ENCODE measurements around the gene RAD9B.
"Not testable (repeated sequence)": the region's sequence is repeated elsewhere in the genome, so short reads cannot be mapped to it uniquely, and the experiment has no call there.

Gene RAD9B

DNA sequence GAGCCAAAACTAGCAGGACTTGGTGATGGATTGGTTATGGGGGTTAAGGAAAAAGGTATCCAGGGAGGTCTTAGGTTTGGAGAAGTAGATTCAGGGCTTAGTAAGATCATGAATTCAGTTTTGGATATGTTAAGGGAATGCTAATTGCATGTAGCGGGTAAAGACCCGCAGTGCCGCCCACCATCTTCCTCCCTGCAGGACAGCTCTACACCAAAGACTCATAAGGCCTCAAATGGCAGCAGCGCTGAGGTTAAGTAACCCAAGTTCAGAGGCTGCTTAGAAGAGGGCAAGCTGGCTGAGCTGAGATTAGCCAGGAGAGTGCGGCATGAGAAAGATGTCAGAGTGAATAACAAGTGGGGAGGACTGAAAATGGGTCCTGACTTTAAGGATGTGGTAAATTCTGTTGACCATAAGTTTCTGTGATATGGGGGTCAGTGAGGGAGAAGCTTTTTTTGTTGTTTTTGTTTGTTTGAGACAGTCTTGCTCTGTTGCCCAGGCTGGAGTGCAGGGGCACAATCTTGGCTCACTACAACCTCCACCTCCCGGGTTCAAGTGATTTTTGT is 26.2 kb downstream of the RAD9B start:
- no peak for DNase-seq

DNA sequence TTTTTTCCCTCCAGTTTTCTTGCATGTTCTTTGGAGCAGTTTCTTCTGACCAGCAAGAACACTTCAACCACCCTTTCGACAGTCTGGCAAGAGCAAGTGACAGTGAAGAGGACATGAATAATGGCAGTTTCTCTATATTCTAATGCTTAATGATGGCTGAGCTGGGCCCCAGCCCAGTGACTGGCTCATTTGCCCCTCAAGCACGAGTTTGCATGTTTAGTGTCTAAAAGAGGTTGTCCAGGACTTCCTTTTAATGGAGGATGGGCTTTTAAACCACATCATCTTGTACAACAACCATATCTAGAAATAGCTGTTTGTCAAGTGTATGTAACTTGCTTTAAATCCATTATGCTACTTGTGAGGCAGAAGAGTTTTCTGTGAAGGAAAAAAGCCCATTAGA is 28.4 kb downstream of the RAD9B start:
- DNase-seq: no peak

DNA sequence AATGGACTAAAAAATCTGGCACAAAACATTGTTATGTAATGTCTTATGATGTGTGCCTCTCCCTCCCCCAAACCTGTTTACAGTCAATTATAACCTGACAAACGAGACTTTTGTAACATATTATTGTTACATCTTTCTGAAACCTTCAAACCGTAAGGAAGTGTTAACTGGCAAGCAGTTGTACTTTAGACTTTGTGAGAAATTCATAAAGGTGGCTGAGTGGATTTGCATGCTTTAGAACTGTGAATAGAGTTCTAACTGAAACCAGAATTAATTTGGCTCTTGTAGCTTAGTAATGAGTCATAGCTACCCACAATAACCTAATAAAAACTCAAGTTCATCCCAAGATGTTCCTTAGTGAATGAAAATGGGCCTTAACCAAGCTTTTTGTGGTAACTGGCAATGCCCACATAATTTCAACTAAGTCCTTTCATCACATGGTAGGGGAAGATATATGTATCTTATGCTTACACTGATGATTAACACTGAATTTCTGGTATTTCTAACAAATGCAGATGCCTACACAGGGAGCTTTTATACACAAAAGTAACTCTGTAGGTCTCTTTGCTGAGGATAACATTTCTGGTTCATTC is 29.7 kb downstream of the RAD9B start:
- DNase-seq: no peak

DNA sequence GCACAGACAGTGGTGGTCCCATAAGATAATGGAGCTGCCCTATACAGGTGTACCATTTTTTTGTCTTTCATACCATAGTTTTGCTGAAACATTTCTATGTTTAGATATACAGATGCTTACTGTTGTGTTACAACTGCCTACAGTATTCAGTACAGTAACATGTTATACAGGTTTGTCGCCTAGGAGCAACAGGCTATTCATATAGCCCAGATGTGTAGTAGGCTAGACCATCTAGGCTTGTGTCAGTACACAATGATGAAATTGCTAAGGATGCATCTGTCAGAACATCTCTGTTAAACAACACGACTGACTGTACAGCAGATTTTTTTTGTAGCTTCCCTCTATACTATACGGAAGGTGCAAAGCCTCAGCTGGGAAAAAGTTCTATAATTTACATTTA is 30.5 kb downstream of the RAD9B start:
- no peak for DNase-seq

DNA sequence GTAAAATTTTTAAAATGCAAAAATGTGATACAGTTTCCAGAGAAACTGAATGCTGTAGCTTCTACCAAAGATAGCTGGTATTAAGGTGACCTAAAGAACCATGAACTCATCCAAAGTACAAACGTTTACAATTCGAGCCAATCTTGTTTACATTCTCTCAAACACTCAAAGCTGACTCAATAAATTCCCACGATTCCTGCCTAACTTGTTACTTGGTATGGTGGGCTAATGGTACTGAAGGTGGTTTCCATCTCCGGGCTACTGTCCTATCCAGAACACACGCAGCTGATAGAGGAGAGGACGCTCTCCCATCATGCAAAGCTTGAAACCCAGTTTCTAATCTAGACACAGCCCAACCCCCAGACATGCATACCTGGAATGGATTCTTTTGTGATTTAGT is 31.5 kb downstream of the RAD9B start:
- DNase-seq: no peak

DNA sequence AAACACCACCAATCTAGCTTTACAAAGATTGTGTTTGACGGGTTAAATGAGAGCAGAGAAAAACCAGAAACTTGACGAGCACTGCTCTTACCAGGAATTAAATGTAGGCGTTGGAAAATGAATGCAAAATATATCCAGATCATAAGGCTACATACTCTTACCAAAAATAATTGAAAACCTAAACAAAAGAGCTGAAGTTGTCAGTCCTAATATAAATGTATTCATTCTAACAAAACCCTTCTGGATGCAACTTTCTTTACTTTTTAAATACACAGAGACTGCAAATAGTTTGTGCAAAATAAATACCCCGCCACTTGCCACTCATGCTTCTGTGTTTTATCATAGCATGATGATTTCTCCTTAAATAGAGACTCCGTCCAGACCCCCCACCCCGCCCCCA is 32.7 kb downstream of the RAD9B start:
- no peak for DNase-seq

DNA sequence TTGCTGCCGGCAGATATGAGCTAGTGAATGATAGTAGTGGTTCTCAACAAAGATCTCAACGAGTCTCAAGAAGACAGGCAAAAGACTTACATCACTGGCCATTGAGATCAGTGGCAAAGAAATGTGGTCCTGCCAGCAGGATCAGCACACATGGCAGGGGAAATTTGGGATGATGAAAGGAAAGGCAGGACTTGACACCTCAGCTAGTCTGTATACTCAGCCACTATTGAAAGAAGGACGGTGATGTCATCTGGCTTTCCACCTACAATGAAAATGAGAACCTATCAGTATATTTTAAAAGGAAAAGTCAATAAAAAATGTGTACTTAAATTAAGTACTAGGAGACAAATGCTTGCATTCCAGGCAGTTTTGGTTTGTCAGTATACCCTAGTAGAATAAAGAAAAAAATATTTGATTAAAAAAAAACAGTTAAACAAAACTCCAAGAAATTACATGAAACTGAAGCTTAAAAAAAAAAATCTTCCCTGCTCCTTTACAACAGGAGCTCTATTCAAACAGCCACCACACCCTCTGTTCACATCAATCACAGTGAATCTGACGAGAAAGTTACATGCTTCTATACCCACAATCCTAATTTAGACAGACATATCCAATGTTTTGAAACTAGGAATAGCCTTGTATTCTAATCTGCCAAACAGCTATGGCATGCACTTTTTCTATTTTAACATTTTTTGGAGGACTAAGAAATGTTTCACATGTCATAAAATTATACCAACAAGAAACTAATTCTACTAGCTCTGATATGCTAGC is 34.9 kb downstream of the RAD9B start:
- DNase-seq: no peak

DNA sequence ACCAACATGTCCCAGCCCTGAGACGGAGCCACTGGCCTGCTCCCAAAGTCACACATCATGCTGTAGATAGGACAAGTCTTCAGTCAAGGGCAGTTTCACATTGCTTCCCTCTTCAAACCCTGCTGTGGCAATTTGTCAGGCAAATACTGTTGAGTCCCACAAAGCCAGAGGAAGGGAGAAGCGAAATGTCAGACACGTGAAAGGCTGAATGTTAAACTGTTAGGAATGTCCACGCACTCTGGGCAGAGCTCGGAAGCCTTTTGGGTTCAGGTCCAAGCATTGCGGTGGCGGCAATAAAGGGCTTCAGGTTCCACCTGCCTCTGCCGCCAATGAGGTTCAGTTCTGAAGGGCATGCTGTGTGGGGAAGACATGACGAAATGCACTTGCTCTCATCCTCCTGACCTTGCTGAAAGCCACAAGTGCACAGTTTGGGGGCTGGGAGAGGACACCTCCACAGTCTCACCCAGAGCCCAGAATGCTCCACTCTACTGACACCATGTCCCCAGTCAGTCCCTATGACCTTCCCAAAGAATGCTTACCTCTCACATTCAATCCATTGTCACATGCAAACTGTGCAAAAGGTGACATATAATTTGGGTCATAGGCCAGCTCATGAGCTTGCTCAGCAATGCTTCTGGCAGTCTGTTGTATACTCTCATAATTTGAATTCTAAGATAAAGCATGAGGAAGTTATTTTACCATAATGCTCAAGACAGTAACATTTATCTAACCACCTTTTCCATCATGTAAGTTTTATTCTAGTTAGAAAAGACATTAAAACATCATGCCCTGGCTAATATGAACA is 35.7 kb downstream of the RAD9B start:
- DNase-seq: no peak

DNA sequence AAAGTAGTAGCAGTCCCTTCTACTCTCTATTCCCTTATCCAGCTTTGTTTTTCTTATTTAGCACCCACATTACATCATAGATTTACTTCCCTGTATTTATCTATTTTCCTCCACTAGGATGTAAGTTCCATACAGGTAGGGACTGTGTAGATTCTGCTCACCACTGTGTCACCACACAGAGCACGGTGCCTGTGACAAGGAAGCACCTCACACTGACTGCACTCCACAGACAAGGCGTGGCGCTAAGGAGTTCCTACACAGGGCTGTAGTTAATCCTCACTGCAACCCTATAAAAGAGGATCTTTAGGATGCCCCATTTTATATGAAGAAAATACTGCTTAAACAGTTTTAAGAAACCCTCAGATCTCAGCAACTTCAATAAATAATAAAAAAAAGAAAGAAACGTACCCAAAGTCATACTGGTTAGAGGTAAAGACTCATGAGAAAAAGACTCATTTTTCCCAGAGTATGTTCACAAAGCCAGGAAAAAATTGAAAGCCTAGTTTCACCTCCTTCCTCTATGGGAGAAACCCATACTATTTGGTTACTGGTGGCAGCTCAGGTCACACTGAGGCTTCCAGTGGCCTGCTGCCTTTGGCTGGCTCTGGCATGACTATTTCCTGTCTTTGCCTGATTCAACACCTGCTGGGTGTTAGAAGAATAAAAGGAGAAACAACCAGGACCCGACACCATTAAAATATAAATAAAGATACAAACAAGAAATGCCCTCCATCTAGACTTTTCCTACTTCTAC is 36.9 kb downstream of the RAD9B start:
- no peak for DNase-seq

DNA sequence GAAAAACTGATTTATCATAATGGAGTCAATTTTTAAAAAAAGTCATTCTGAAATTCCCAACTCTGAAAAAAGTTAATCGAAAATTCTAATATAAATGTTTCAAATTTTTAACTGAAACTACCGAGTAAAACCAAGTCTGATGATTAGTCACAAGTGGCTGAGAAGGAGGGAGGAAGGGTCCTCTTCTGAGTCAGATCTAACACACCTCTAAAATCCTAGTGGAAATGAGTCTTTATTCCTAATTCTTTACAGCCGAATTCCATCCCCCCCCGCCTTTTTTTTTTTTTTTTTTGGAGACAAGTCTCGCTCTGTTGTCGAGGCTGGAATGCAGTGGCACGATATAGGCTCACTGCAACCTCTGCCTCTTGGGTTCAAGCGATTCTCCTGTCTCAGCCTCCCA is 37.9 kb downstream of the RAD9B start:
- DNase-seq: no peak

DNA sequence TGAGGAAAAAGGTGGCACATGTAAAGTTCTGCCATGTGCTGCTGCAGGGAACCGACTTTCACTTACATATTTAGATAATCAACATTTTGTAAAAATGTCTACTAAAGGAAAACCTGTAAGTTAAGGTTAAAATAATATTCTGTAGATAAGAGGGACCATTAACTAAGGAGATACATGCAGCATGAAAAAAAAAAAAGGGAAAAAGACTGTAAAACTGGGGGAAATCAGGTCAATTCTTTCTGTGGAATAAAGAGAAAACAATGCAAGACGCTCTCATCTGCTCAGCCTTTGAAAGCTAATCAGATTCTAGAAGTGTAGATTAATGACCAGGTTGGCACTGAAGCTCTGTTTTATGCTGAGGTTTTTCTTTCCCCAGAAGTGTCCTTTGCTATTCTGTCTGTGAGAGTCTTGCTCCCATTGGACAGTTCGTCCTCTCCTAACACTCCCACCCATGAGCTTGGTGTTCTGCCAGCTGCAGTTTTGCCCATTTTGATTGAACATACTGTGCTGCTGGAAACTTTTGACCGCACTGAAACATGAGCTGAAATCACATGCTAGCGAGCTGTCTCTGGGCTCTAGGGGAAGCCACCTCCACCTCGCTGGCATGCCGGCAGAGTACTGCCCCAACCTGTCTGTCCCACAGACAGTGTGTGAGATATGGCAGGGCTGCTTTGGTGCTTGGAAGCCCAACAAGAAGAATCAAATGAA is 41.3 kb downstream of the RAD9B start:
- DNase-seq: no peak

DNA sequence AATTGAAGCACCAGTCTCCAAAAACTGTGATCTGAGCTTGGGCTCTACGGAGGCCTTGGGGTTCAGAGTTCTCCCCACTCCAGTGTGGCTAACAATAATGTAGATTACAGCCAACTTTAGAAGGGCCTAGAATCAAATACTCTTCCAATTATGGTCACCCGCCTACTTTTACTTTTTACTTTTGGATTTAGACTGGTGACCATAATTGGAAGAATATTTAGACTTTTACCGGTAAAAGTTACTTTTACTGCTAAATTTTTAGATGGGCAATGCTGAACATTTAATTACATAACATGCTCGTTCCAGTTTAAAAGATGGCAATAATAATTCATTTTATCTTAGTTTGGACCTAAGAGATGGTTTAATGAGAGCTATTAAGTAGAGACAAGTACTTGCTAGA is 41.8 kb downstream of the RAD9B start:
- DNase-seq: no peak

DNA sequence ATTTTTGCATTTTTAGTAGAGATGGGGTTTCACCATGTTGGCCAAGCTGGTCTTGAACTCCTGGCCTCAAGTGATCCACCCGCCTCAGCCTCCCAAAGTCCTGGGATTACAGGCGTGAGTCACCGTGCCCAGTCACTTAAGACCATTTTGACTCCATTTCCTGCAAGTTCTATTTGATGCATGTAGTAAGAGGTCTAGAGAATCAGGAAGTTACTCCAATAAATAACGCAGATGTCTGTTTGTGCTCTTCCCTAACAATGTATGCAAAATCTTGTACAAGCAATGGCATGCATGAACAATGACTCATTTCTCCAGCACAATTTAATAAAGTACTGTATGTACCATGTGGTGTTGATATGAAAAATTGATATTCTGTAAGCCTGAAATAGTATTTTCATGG is 43.1 kb downstream of the RAD9B start:
- DNase-seq: not testable (repeated sequence)

DNA sequence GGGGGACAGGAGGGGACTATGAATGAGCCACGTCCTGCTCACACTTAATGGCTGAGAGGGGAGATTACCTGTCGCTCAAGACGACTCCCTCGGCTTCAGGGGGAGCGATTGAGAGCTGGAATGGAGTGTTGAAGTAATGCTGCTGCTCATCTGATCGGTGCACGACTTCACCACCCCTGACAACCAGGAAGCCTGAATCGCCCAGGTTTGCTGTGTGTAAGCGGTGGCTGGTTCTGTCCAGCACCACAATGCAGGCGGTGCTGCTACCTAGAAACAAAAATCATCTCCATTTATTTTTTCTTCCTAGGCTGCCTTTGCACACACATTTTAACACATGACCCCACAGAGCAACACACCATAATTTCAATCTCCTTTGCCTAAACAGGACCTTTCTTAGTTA is 43.7 kb downstream of the RAD9B start:
- no peak for DNase-seq

DNA sequence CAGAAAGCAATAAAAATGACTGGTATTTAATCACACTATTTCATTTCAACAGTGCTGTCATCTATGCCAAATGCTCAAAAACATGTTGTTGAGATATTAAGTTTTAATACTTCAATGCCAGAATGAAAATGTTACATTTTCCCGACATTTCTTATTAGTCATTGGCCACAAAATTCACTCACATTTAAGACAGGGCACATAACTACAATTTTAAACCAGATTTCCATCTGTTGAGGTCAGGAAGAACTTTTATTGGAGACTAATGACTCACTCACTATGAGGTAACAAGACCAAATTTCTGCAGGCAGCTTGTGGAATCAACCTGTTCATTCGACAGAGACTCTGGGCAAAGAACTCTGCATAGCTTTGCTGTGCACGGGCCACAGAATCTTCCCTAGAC is 44.2 kb downstream of the RAD9B start:
- DNase-seq: no peak

DNA sequence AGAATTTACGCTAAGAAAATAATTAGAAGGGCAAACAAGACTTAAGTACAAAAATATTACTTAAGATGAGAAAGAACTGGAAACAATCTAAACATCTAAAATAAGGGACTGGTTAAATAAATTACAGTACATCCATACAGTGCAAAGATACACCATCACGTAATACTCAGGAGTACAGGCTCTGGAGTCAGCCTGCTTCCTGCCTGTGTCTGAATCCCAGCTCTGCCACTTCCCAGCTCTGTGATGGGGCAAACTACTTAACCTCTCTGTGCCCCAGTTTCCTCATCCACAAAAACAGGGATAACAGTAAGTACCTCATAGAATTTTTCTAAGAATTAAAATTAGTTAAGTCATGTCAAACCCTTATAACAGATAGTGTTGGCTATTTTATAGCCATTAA is 45.0 kb downstream of the RAD9B start:
- no peak for DNase-seq

DNA sequence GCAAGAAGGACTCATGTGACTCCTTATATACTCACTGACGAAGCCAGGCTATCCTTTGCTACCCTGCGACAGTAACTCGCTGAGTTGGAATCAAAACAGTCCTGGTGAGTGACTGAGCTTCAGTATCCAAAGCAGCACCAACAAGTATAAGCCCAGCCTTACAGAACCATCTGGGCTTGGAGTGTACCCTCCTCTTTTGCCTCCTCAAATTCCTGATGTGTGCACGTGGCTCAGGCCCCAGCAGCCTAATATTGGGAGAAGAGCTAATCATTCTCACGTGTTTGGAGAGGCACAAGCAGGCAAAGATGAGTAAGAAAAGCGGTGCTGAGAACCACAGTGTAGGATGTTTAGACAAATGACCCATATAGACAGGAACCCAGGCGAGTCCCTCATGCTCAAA is 46.5 kb downstream of the RAD9B start:
- DNase-seq: no peak

DNA sequence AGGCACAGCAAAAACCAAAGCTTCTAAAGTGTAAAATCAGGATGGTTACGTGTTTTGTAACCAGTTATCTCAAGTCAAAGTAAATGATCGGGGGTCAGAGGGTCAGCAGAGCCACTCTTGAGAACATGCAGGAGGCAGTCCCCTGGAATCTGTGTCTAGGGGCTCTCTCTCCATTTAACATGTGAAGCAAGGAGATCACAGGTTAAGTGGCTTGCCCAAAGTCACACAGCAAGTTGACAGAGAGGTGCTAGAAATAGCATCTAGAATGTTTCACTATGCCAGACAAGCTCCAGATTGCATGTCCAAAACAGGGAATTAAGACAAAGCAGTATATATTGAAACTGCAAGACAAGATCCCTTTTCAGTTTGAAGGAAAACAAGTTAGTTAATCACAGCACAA is 47.6 kb downstream of the RAD9B start:
- no peak for DNase-seq

DNA sequence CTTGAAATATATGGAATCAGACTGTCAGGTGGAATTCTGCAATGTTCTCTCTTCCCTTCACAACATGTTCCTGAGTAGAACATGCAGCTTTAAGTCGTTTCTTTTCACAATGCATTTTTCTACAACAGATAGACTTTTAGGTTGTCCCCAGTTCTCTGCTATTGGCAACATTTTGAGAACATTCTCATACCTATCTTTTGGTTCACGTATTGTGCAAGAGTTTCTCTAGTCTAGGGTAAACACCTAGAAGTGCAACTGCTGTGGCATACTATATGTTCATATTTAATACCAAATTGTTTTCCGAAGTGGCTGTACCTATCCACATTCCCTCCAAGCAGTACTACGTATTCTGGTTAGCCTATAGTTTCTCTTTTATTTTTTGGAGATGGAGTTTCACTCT is 48.9 kb downstream of the RAD9B start:
- DNase-seq: no peak
